Vagina (tissue), 2 donors: ENCODE results near the gene DAZAP1. TPM values are rescaled to one million over a fixed set of nuclear protein-coding genes. Genes with fewer than 3 reads are reported as not detected.

Source experiments
- DNase-seq, 2 donors: peaks; one replicate each; pipeline ENCODE4 v3.0.0-alpha.2; 2017; ENCODE audit errors: extremely low spot score in 2 of 2
- H3K27ac ChIP-seq: fragments of 200-600 bp; sonication (generic); one replicate; pipeline ENCODE4 v1.5.1; 2019
- H3K27me3 ChIP-seq: fragments of 200-600 bp; sonication (generic); one replicate; pipeline ENCODE4 v1.5.1; 2019
- H3K36me3 ChIP-seq, 2 donors: fragments of 200-600 bp; sonication (generic); one replicate each; pipeline ENCODE4 v1.5.1; 2017 to 2019
- H3K4me1 ChIP-seq: fragments of 200-600 bp; sonication (generic); one replicate; pipeline ENCODE4 v1.5.1; 2019
- H3K4me3 ChIP-seq, 2 donors: fragments of 200-600 bp; sonication (generic); 1 replicate in 1 of 2; 2 replicates in 1 of 2; pipeline ENCODE4 v1.5.1; 2016 to 2019
- H3K9me3 ChIP-seq: fragments of 200-600 bp; sonication (generic); one replicate; pipeline ENCODE4 v1.5.1; 2019
- CTCF ChIP-seq, 3 experiments: fragments of 450-650 bp in 2 of 3; fragments of 200-600 bp in 1 of 3; sonication (generic) in 1 of 3; IDR thresholded peaks; one replicate each; pipeline ENCODE4 v1.5.1; 2017 to 2019; ENCODE audit warnings: antibody characterized with exemption in 3 of 3, mild to moderate bottlenecking in 2 of 3, moderate library complexity in 2 of 3
- POLR2A ChIP-seq, 2 donors: fragments of 450-650 bp; IDR thresholded peaks; one replicate each; pipeline ENCODE4 v1.6.1; 2017; ENCODE audit warnings: antibody characterized with exemption in 2 of 2, mild to moderate bottlenecking in 2 of 2, moderate library complexity in 2 of 2
- POLR2AphosphoS5 ChIP-seq, 2 donors: sonication (generic); formaldehyde crosslinking; IDR thresholded peaks; one replicate each; pipeline ENCODE4 v1.9.0; 2017; ENCODE audit warnings: antibody characterized with exemption in 2 of 2, mild to moderate bottlenecking in 2 of 2, low read depth in 1 of 2; ENCODE audit not compliant: insufficient read depth in 1 of 2
- intact Hi-C: fragments of 100-400 bp; cut with DNase I; formaldehyde crosslinking; loops from one replicate; pipeline ENCODE4 v1.15.1; 2023
- total RNA-seq: library from RNA; depleted of rRNA; stranded (reverse); fragments of >200 nt; gene quantifications from one replicate; pipeline ENCODE4 v1.2.3, GENCODE V29; 2016

Gene DAZAP1
- total RNA-seq, 1 donor from 2014 or later: 29.7 TPM

- H3K36me3 ChIP-seq: no peaks in the 10 kb centered on the region
- H3K4me3 ChIP-seq: no peak overlapping the region
- H3K27ac ChIP-seq: no peak overlapping the region
- no peak for DNase-seq
- TF ChIP-seq POLR2A (IDR thresholded peaks at IDR 0.05) (no peak), CTCF (IDR thresholded peaks at IDR 0.05) (no peak), POLR2AphosphoS5 (IDR thresholded peaks at IDR 0.05; ENCODE audit: insufficient read depth in 1 of 2, low read depth in 1 of 2) (no peak)
- no peaks in the 10 kb centered on the region for H3K27me3 ChIP-seq
- intact Hi-C loops: no loop called here
- H3K9me3 ChIP-seq: no peaks in the 10 kb centered on the region
- H3K4me1 ChIP-seq: peaks cover 15% of the 10 kb centered on the region
Measured at GRCh38 chr19:1461862-1462261, 54.5 kb downstream of the DAZAP1 start.

DNA sequence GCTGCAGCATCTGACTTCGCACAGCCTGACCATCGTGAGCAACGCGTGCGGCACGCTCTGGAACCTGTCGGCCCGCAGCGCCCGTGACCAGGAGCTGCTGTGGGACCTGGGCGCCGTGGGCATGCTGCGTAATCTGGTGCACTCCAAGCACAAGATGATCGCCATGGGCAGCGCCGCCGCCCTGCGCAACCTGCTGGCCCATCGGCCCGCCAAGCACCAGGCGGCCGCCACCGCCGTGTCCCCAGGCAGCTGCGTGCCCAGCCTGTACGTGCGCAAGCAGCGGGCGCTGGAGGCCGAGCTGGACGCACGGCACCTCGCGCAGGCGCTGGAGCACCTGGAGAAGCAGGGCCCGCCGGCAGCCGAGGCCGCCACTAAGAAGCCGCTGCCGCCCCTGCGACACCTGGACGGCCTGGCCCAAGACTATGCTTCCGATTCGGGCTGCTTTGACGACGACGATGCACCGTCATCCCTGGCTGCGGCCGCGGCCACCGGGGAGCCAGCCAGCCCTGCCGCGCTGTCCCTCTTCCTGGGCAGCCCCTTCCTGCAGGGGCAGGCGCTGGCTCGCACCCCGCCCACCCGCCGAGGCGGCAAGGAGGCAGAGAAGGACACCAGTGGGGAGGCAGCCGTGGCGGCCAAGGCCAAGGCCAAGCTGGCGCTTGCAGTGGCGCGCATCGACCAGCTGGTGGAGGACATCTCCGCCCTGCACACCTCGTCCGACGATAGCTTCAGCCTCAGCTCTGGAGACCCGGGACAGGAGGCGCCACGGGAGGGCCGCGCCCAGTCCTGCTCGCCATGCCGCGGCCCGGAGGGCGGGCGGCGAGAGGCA, 58.0 kb downstream of the DAZAP1 start:
- intact Hi-C loops: no loop called here
- Histone ChIP-seq H3K4me3 (no peak overlapping the region), H3K36me3 (no peaks in the 10 kb centered on the region), H3K9me3 (no peaks in the 10 kb centered on the region), H3K27ac (no peak overlapping the region), H3K27me3 (no peaks in the 10 kb centered on the region), H3K4me1 (peaks cover 41% of the 10 kb centered on the region)
- DNase-seq: no peak
- no peak for TF ChIP-seq POLR2A (IDR thresholded peaks at IDR 0.05)
- TF ChIP-seq CTCF (IDR thresholded peaks at IDR 0.05): no peak
- TF ChIP-seq POLR2AphosphoS5 (IDR thresholded peaks at IDR 0.05; ENCODE audit: insufficient read depth in 1 of 2, low read depth in 1 of 2): no peak

GRCh38 chr19:1466018-1466460, 58.7 kb downstream of the DAZAP1 start:
- H3K9me3 ChIP-seq: no peaks in the 10 kb centered on the region
- no peak overlapping the region for H3K27ac ChIP-seq
- no peaks in the 10 kb centered on the region for H3K36me3 ChIP-seq
- intact Hi-C loops: no loop called here
- H3K27me3 ChIP-seq: no peaks in the 10 kb centered on the region
- TF ChIP-seq CTCF (IDR thresholded peaks at IDR 0.05) (no peak), POLR2AphosphoS5 (IDR thresholded peaks at IDR 0.05; ENCODE audit: insufficient read depth in 1 of 2, low read depth in 1 of 2) (no peak), POLR2A (IDR thresholded peaks at IDR 0.05) (no peak)
- no peak overlapping the region for H3K4me3 ChIP-seq
- no peak for DNase-seq
- H3K4me1 ChIP-seq: peaks cover 47% of the 10 kb centered on the region

DNA sequence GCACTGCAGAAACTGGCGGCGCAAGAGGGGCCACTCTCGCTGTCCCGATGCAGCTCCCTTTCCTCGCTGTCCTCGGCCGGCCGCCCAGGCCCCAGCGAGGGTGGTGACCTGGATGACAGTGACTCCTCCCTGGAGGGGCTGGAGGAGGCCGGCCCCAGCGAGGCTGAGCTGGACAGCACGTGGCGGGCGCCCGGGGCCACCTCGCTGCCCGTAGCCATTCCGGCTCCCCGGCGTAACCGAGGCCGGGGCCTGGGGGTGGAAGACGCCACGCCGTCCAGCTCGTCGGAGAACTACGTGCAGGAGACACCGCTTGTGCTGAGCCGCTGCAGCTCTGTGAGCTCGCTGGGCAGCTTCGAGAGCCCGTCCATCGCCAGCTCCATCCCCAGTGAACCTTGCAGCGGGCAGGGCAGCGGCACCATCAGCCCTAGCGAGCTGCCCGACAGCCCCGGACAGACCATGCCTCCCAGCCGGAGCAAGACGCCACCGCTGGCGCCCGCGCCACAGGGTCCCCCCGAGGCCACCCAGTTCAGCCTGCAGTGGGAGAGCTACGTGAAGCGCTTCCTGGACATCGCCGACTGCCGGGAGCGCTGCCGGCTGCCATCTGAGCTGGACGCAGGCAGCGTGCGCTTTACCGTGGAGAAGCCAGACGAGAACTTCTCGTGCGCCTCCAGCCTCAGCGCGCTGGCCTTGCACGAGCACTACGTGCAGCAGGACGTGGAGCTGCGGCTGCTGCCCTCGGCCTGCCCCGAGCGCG, 59.3 kb downstream of the DAZAP1 start:
- Histone ChIP-seq H3K9me3 (no peaks in the 10 kb centered on the region), H3K27ac (no peak overlapping the region), H3K4me1 (peaks cover 53% of the 10 kb centered on the region), H3K27me3 (no peaks in the 10 kb centered on the region), H3K36me3 (no peaks in the 10 kb centered on the region), H3K4me3 (no peak overlapping the region)
- intact Hi-C loops: no loop called here
- no peak for TF ChIP-seq POLR2A (IDR thresholded peaks at IDR 0.05)
- no peak for TF ChIP-seq POLR2AphosphoS5 (IDR thresholded peaks at IDR 0.05; ENCODE audit: insufficient read depth in 1 of 2, low read depth in 1 of 2)
- no peak for TF ChIP-seq CTCF (IDR thresholded peaks at IDR 0.05)
- DNase-seq: no peak

- H3K9me3 ChIP-seq: no peaks in the 10 kb centered on the region
- no peak for DNase-seq
- H3K36me3 ChIP-seq: no peaks in the 10 kb centered on the region
- H3K4me3 ChIP-seq: no peak overlapping the region
- TF ChIP-seq POLR2AphosphoS5 (IDR thresholded peaks at IDR 0.05; ENCODE audit: insufficient read depth in 1 of 2, low read depth in 1 of 2) (no peak), POLR2A (IDR thresholded peaks at IDR 0.05) (no peak), CTCF (IDR thresholded peaks at IDR 0.05) (no peak)
- peaks cover 2% of the 10 kb centered on the region for H3K27me3 ChIP-seq
- intact Hi-C loops: no loop called here
- H3K4me1 ChIP-seq: peaks cover 58% of the 10 kb centered on the region
- H3K27ac ChIP-seq: no peak overlapping the region
Measured at GRCh38 chr19:1467215-1467489, 59.8 kb downstream of the DAZAP1 start.
